T-cell (primary cell): ENCODE data around the gene AGBL1. TPM values are rescaled to one million over a fixed set of nuclear protein-coding genes. Genes with fewer than 3 reads are reported as not detected.
"Not testable (repeated sequence)": the region's sequence is repeated elsewhere in the genome, so short reads cannot be mapped to it uniquely, and the experiment has no call there.

Experiments
- ATAC-seq, 4 experiments: fragments of 200-7000 bp in 3 of 4; fragments of 150-1000 bp in 1 of 4; cut with Tn5 transposase; replicated peaks in 1 of 4; 1 replicate in 3 of 4; 2 replicates in 1 of 4; pipeline ENCODE4 v1.10.0; 2021; ENCODE audit warnings: moderate library complexity in 3 of 4, mild to moderate bottlenecking in 2 of 4, moderate number of reproducible peaks in 1 of 4
- CTCF ChIA-PET, 2 donors: fragments of 300-600 bp; sonication (Branson Sonifier 250); formaldehyde crosslinking; loops; one replicate each; lab custom pipeline; 2022; ENCODE audit warnings: antibody characterized with exemption in 2 of 2; lab: Charles Lee
- POLR2A ChIA-PET, 2 donors: fragments of 300-600 bp; sonication (Branson Sonifier 250); formaldehyde crosslinking; loops; one replicate each; lab custom pipeline; 2022; ENCODE audit warnings: antibody characterized with exemption in 2 of 2; lab: Charles Lee
- DNase-seq, 35 experiments: peaks; one replicate each; pipeline versions ENCODE4 v3.0.0 to v3.0.0-alpha.2; 2013 to 2023
- H3K27ac ChIP-seq: one replicate; pipeline ENCODE4 v1.5.1; 2013; ENCODE audit warnings: low read length
- H3K27me3 ChIP-seq, 2 experiments: replicated peaks in 1 of 2; 1 replicate in 1 of 2; 2 replicates in 1 of 2; pipeline versions ENCODE4 v1.6.1 to v1.7.0; 2013; ENCODE audit warnings: low read length in 1 of 2, mixed read lengths in 1 of 2; ENCODE audit not compliant: control insufficient read depth in 2 of 2, insufficient read depth in 2 of 2; ENCODE audit errors: extremely low read depth in 1 of 2
- H3K36me3 ChIP-seq, 2 donors: 1 replicate in 1 of 2; 2 replicates in 1 of 2; pipeline versions ENCODE4 v1.6.1 to v1.7.0; 2013; ENCODE audit warnings: low read length in 1 of 2; ENCODE audit not compliant: control insufficient read depth in 2 of 2, insufficient read depth in 1 of 2; ENCODE audit errors: extremely low read depth in 1 of 2
- H3K4me1 ChIP-seq, 2 experiments: 1 replicate in 1 of 2; 2 replicates in 1 of 2; pipeline versions ENCODE4 v1.6.1 to v1.7.0; 2013; ENCODE audit warnings: low read length in 2 of 2, mixed read lengths in 1 of 2; ENCODE audit not compliant: insufficient read depth in 2 of 2, control insufficient read depth in 1 of 2; ENCODE audit errors: extremely low read depth in 1 of 2
- H3K4me3 ChIP-seq, 2 donors: 1 replicate in 1 of 2; 2 replicates in 1 of 2; pipeline versions ENCODE4 v1.5.1 to v1.7.0; 2013; ENCODE audit warnings: mild to moderate bottlenecking in 2 of 2, low read length in 1 of 2, moderate library complexity in 1 of 2; ENCODE audit not compliant: control insufficient read depth in 1 of 2; ENCODE audit errors: extremely low read depth in 1 of 2
- H3K9me3 ChIP-seq: 2 replicates; pipeline ENCODE4 v1.7.0; 2013
- H3K27ac Mint-ChIP-seq, 2 donors: one replicate each; pipeline ENCODE4 v1.8.0; 2020 to 2021; ENCODE audit warnings: mild to moderate bottlenecking in 2 of 2, mixed read lengths in 2 of 2
- H3K27me3 Mint-ChIP-seq, 2 donors: one replicate each; pipeline ENCODE4 v1.8.0; 2021 to 2022; ENCODE audit warnings: mixed read lengths in 2 of 2
- H3K36me3 Mint-ChIP-seq: one replicate; pipeline ENCODE4 v1.8.0; 2021; ENCODE audit warnings: mixed read lengths
- H3K4me1 Mint-ChIP-seq, 3 donors: one replicate each; pipeline ENCODE4 v1.8.0; 2020 to 2022; ENCODE audit warnings: mixed read lengths in 3 of 3, mild to moderate bottlenecking in 1 of 3
- H3K4me3 Mint-ChIP-seq, 3 donors: one replicate each; pipeline ENCODE4 v1.8.0; 2020 to 2022; ENCODE audit warnings: mild to moderate bottlenecking in 3 of 3, mixed read lengths in 3 of 3, moderate library complexity in 3 of 3
- H3K9me3 Mint-ChIP-seq, 3 donors: one replicate each; pipeline ENCODE4 v1.8.0; 2020 to 2022; ENCODE audit warnings: mixed read lengths in 3 of 3
- WGBS: methylation state at CpG from one replicate; pipeline ENCODE4 v1.1.5; 2013; ENCODE audit warnings: missing lambda C conversion rate; ENCODE audit not compliant: insufficient coverage; 5-methylcytosine and 5-hydroxymethylcytosine counted together
- total RNA-seq, 35 experiments: library from RNA in 6 of 35; stranded (reverse) in 6 of 35; fragments of 120-200 nt in 1 of 35; gene quantifications; one replicate each; pipeline versions ENCODE4 v1.2.1 to v1.2.4 and lab custom pipeline; 2013 to 2026

The AGBL1 gene
- total RNA-seq, 5 donors from 2014 or later (not counting 1 experiment from before 2014, with no cell fraction given) = not detected

GRCh38 chr15:86445579-86446252 is 366.0 kb downstream of the AGBL1 start:
- ChIA-PET POLR2A (no interaction called here), CTCF (no interaction called here)
- Histone ChIP-seq H3K4me3 (no peak overlapping the region), H3K36me3 (no peaks in the 10 kb centered on the region), H3K27ac (no peak overlapping the region), H3K9me3 (no peaks in the 10 kb centered on the region), H3K4me1 (no peaks in the 10 kb centered on the region), H3K27me3 (no peaks in the 10 kb centered on the region)
- ATAC-seq = no peak
- Mint-ChIP-seq H3K27me3 (peaks cover 2 to 4% of the 10 kb centered on the region in 2 donors), H3K27ac (no peak overlapping the region), H3K4me1 (no peaks in the 10 kb centered on the region), H3K9me3 (no peaks in the 10 kb centered on the region), H3K4me3 (no peak overlapping the region), H3K36me3 (no peaks in the 10 kb centered on the region)
- no peak for DNase-seq
- 62% methylated on average over 2 of the region's 6 CpGs for WGBS

GRCh38 chr15:86446253-86446640 is 366.6 kb downstream of the AGBL1 start:
- no peaks in the 10 kb centered on the region for H3K4me1 Mint-ChIP-seq
- no peak overlapping the region for H3K4me3 ChIP-seq
- H3K9me3 Mint-ChIP-seq = peaks cover 0 to 2% (median 0%) of the 10 kb centered on the region in 3 donors
- H3K4me1 ChIP-seq = no peaks in the 10 kb centered on the region
- no peak for ATAC-seq
- H3K9me3 ChIP-seq = no peaks in the 10 kb centered on the region
- ChIA-PET CTCF (no interaction called here), POLR2A (no interaction called here)
- no peak overlapping the region for H3K27ac ChIP-seq
- peaks cover 2 to 4% of the 10 kb centered on the region in 2 donors for H3K27me3 Mint-ChIP-seq
- no peaks in the 10 kb centered on the region for H3K36me3 Mint-ChIP-seq
- no peak for DNase-seq
- no peaks in the 10 kb centered on the region for H3K36me3 ChIP-seq
- no peak overlapping the region for H3K27ac Mint-ChIP-seq
- WGBS = 80% methylated on average over 1 of the region's 2 CpGs
- H3K4me3 Mint-ChIP-seq = no peak overlapping the region
- no peaks in the 10 kb centered on the region for H3K27me3 ChIP-seq

- POLR2A ChIA-PET, DNase-seq: not testable (repeated sequence)
Observed at GRCh38 chr15:86465470-86466039, 385.9 kb downstream of the AGBL1 start.

GRCh38 chr15:86481720-86482119 is 402.0 kb downstream of the AGBL1 start:
- Mint-ChIP-seq H3K9me3 (peaks cover 0 to 2% (median 0%) of the 10 kb centered on the region in 3 donors), H3K27ac (no peak overlapping the region), H3K36me3 (no peaks in the 10 kb centered on the region), H3K4me1 (no peaks in the 10 kb centered on the region), H3K27me3 (no peaks in the 10 kb centered on the region), H3K4me3 (no peak overlapping the region)
- no peaks in the 10 kb centered on the region for H3K9me3 ChIP-seq
- CTCF ChIA-PET = no interaction called here
- no peak for ATAC-seq
- no peaks in the 10 kb centered on the region for H3K4me1 ChIP-seq
- DNase-seq = no peak
- H3K36me3 ChIP-seq = no peaks in the 10 kb centered on the region
- no peak overlapping the region for H3K4me3 ChIP-seq
- H3K27me3 ChIP-seq = no peaks in the 10 kb centered on the region
- no peak overlapping the region for H3K27ac ChIP-seq
- POLR2A ChIA-PET = no interaction called here
- no CpG with 5 or more reads among the region's 2 CpGs for WGBS

More at GRCh38 chr15:86465470-86466039, 385.9 kb downstream of the AGBL1 start:
- CTCF ChIA-PET, H3K9me3 ChIP-seq, H3K36me3 Mint-ChIP-seq, H3K36me3 ChIP-seq, H3K4me3 ChIP-seq, H3K27ac Mint-ChIP-seq, H3K4me1 Mint-ChIP-seq, H3K27me3 ChIP-seq, H3K4me1 ChIP-seq, H3K27ac ChIP-seq, ATAC-seq, H3K27me3 Mint-ChIP-seq, H3K4me3 Mint-ChIP-seq: not testable (repeated sequence)
- 93% methylated on average over 3 of the region's 8 CpGs for WGBS
- H3K9me3 Mint-ChIP-seq = peaks cover 8 to 20% (median 15%) of the 10 kb centered on the region in 3 donors

GRCh38 chr15:86483936-86484335 is 404.3 kb downstream of the AGBL1 start:
- H3K27ac Mint-ChIP-seq = no peak overlapping the region
- DNase-seq (no peak), ATAC-seq (no peak)
- Histone ChIP-seq H3K9me3 (no peaks in the 10 kb centered on the region), H3K4me3 (no peak overlapping the region), H3K4me1 (no peaks in the 10 kb centered on the region), H3K36me3 (no peaks in the 10 kb centered on the region), H3K27ac (no peak overlapping the region), H3K27me3 (no peaks in the 10 kb centered on the region)
- no peaks in the 10 kb centered on the region for H3K9me3 Mint-ChIP-seq
- ChIA-PET POLR2A (no interaction called here), CTCF (no interaction called here)
- peaks cover 0 to 3% of the 10 kb centered on the region in 2 donors for H3K27me3 Mint-ChIP-seq
- H3K4me1 Mint-ChIP-seq = no peaks in the 10 kb centered on the region
- no peak overlapping the region for H3K4me3 Mint-ChIP-seq
- H3K36me3 Mint-ChIP-seq = no peaks in the 10 kb centered on the region
- no CpG with 5 or more reads among the region's 1 CpG for WGBS

GRCh38 chr15:86488046-86488445 is 408.4 kb downstream of the AGBL1 start:
- H3K27ac Mint-ChIP-seq = no peak overlapping the region
- ChIA-PET CTCF (no interaction called here), POLR2A (no interaction called here)
- Histone ChIP-seq H3K36me3 (no peaks in the 10 kb centered on the region), H3K4me3 (no peak overlapping the region), H3K4me1 (no peaks in the 10 kb centered on the region), H3K9me3 (no peaks in the 10 kb centered on the region), H3K27ac (no peak overlapping the region), H3K27me3 (no peaks in the 10 kb centered on the region)
- no peaks in the 10 kb centered on the region for H3K36me3 Mint-ChIP-seq
- DNase-seq (no peak), ATAC-seq (no peak)
- H3K4me1 Mint-ChIP-seq = peaks cover 0 to 1% (median 0%) of the 10 kb centered on the region in 3 donors
- no peak overlapping the region for H3K4me3 Mint-ChIP-seq
- 86% methylated on average over 1 of the region's 3 CpGs for WGBS
- H3K27me3 Mint-ChIP-seq = peaks cover 0 to 3% of the 10 kb centered on the region in 2 donors
- H3K9me3 Mint-ChIP-seq = peaks cover 0 to 4% (median 0%) of the 10 kb centered on the region in 3 donors
